WTC11 (cell line): Measurements from ENCODE around the gene TLR10. TPM values are rescaled to one million over a fixed set of nuclear protein-coding genes. Genes with fewer than 3 reads are reported as not detected.

Experiments
- ATAC-seq: fragments of 200-7000 bp; cut with Tn5 transposase; 2 replicates; pipeline ENCODE4 v1.10.0; 2021; ENCODE audit warnings: mild to moderate bottlenecking, moderate library complexity
- CTCF ChIA-PET: fragments of 300-600 bp; sonication (Branson Sonifier 250); formaldehyde crosslinking; loops from one replicate; lab custom pipeline; 2021; ENCODE audit warnings: antibody characterized with exemption; lab: Charles Lee
- POLR2A ChIA-PET: fragments of 350-600 bp; sonication (Branson Sonifier 250); formaldehyde crosslinking; loops from one replicate; lab custom pipeline; 2021; ENCODE audit warnings: antibody characterized with exemption; lab: Charles Lee
- DNase-seq: peaks from one replicate; pipeline ENCODE4 v3.0.0; 2021; ENCODE audit warnings: low spot score
- H3K27ac Mint-ChIP-seq: 2 replicates; pipeline ENCODE4 v1.8.0; 2021; ENCODE audit warnings: mixed read lengths
- H3K27me3 Mint-ChIP-seq: 2 replicates; pipeline ENCODE4 v1.8.0; 2021; ENCODE audit warnings: low read depth, mild to moderate bottlenecking, moderate library complexity, mixed read lengths
- H3K36me3 Mint-ChIP-seq: 2 replicates; pipeline ENCODE4 v1.8.0; 2021; ENCODE audit warnings: mixed read lengths
- H3K4me1 Mint-ChIP-seq: 2 replicates; pipeline ENCODE4 v1.8.0; 2022; ENCODE audit warnings: mixed read lengths
- H3K4me3 Mint-ChIP-seq: 2 replicates; pipeline ENCODE4 v1.8.0; 2021; ENCODE audit warnings: mild to moderate bottlenecking, moderate library complexity, mixed read lengths
- H3K9me3 Mint-ChIP-seq: 2 replicates; pipeline ENCODE4 v1.8.0; 2021; ENCODE audit warnings: mixed read lengths
- CREM ChIP-seq: sonication (generic); formaldehyde crosslinking; IDR thresholded peaks from 2 replicates; pipeline ENCODE4 v1.8.1; 2022; ENCODE audit warnings: mild to moderate bottlenecking, missing genetic modification reagents, moderate library complexity
- CTCF ChIP-seq: fragments of 200-600 bp; IDR thresholded peaks from 2 replicates; pipeline ENCODE4 v1.8.0; 2022; ENCODE audit warnings: antibody characterized with exemption
- E2F4 ChIP-seq: sonication (generic); formaldehyde crosslinking; IDR thresholded peaks from 2 replicates; pipeline ENCODE4 v1.8.1; 2022; ENCODE audit warnings: low read depth, mild to moderate bottlenecking, moderate library complexity, missing genetic modification reagents, borderline replicate concordance
- ELF4 ChIP-seq: sonication (generic); formaldehyde crosslinking; IDR thresholded peaks from 2 replicates; pipeline ENCODE4 v1.8.1; 2022; ENCODE audit warnings: low read depth, mild to moderate bottlenecking, moderate library complexity, missing genetic modification reagents
- FOXK1 ChIP-seq: sonication (generic); formaldehyde crosslinking; IDR thresholded peaks from 2 replicates; pipeline ENCODE4 v1.8.0; 2022; ENCODE audit warnings: mild to moderate bottlenecking, moderate library complexity, missing genetic modification reagents
- KAT7 ChIP-seq: sonication (generic); formaldehyde crosslinking; IDR thresholded peaks from 2 replicates; pipeline ENCODE4 v1.8.1; 2023; ENCODE audit warnings: missing genetic modification reagents, mild to moderate bottlenecking, borderline replicate concordance
- NFYB ChIP-seq: sonication (generic); formaldehyde crosslinking; conservative IDR thresholded peaks from 2 replicates; pipeline ENCODE4 v1.8.0; 2022; ENCODE audit warnings: low read depth, missing genetic modification reagents
- PREB ChIP-seq: sonication (generic); formaldehyde crosslinking; IDR thresholded peaks from 2 replicates; pipeline ENCODE4 v1.8.1; 2022; ENCODE audit warnings: mild to moderate bottlenecking, missing genetic modification reagents, moderate library complexity, borderline replicate concordance
- RELA ChIP-seq: sonication (generic); formaldehyde crosslinking; IDR thresholded peaks from 2 replicates; pipeline ENCODE4 v1.8.1; 2022; ENCODE audit warnings: missing genetic modification reagents, mild to moderate bottlenecking, borderline replicate concordance
- TEAD1 ChIP-seq: sonication (generic); formaldehyde crosslinking; IDR thresholded peaks from 2 replicates; pipeline ENCODE4 v1.8.0; 2022; ENCODE audit warnings: mild to moderate bottlenecking, missing genetic modification reagents
- ZBTB21 ChIP-seq: sonication (generic); formaldehyde crosslinking; IDR thresholded peaks from 2 replicates; pipeline ENCODE4 v1.8.1; 2023; ENCODE audit warnings: mild to moderate bottlenecking, missing genetic modification reagents, borderline replicate concordance
- ZNF423 ChIP-seq: fragments of 250-450 bp; sonication (Bioruptor Pico); IDR thresholded peaks from 2 replicates; pipeline ENCODE4 v2.1.2; 2022; ENCODE audit warnings: mild to moderate bottlenecking, moderate library complexity
- ZNF512 ChIP-seq: sonication (generic); formaldehyde crosslinking; IDR thresholded peaks from 2 replicates; pipeline ENCODE4 v1.8.1; 2022; ENCODE audit warnings: missing genetic modification reagents, borderline replicate concordance
- total RNA-seq: library from RNA; stranded (reverse); gene quantifications from 3 replicates; pipeline ENCODE4 v1.2.3, GENCODE V29; 2021
- TF ChIP-seq, protein P1 (sequence below): fragments of 250-450 bp; sonication (Bioruptor Pico); conservative IDR thresholded peaks from 2 replicates; pipeline ENCODE4 v1.9.0; 2021; ENCODE audit warnings: mild to moderate bottlenecking
- TF ChIP-seq, protein P2 (sequence below): sonication (generic); formaldehyde crosslinking; IDR thresholded peaks from 2 replicates; pipeline ENCODE4 v1.8.1; 2023; ENCODE audit warnings: mild to moderate bottlenecking, missing genetic modification reagents

TLR10 gene
- total RNA-seq, 1 experiment from 2014 or later, result not detected

DNA sequence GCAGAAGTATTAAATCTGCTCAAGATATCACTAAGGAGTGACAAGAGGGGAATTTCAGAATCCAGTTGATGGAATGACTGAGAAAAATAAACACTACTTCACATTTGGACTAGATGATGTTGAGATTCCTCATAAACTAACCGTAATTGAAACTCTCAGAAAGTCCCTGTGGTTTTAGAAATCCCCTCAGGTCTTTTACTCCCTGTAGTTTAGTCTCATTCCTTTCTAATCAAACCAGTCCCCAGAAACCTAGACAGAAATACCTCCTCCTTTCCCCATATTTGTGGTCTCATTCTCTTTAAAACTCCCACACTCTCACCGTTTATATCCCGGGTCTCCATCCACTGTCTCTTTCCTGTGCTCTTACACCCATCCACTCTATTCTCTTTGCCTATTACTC is 36.8 kb upstream of the TLR10 start (continued):
- TF ChIP-seq, protein P1, sequence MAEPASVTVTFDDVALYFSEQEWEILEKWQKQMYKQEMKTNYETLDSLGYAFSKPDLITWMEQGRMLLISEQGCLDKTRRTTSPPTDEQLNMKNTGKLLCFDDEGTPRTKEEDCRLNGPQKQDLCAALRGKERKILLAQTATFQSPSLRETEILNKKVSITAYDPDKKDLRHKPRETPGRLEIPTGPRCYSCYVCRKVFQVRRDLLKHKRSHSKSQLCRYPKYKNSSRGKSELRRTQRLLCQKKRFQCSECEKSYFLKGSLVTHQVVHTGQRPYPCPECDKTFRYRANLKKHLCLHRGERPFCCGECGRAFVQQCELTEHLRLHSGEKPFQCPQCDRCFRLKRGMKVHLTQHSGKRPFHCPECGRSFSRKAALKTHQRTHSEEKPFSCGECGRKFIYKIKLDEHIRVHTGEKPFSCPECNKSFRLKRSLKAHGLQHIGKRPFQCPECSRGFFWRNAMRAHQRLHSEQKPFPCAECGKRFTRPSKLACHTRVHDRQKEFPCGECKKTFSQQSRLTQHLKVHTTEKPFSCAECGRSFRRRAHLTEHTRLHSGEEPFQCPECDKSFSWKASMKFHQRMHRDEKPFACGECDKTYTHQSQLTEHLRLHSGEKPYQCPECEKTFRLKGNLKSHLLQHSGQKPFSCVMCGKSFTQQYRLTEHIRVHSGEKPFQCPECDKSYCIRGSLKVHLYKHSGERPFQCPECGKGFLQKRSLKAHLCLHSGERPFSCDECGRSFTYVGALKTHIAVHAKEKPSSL (CRISPR knock-in tag), result no peak
- TF ChIP-seq, protein P2, sequence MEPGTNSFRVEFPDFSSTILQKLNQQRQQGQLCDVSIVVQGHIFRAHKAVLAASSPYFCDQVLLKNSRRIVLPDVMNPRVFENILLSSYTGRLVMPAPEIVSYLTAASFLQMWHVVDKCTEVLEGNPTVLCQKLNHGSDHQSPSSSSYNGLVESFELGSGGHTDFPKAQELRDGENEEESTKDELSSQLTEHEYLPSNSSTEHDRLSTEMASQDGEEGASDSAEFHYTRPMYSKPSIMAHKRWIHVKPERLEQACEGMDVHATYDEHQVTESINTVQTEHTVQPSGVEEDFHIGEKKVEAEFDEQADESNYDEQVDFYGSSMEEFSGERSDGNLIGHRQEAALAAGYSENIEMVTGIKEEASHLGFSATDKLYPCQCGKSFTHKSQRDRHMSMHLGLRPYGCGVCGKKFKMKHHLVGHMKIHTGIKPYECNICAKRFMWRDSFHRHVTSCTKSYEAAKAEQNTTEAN, result no peak
- TF ChIP-seq ELF4 (CRISPR knock-in tag), result no peak

DNA sequence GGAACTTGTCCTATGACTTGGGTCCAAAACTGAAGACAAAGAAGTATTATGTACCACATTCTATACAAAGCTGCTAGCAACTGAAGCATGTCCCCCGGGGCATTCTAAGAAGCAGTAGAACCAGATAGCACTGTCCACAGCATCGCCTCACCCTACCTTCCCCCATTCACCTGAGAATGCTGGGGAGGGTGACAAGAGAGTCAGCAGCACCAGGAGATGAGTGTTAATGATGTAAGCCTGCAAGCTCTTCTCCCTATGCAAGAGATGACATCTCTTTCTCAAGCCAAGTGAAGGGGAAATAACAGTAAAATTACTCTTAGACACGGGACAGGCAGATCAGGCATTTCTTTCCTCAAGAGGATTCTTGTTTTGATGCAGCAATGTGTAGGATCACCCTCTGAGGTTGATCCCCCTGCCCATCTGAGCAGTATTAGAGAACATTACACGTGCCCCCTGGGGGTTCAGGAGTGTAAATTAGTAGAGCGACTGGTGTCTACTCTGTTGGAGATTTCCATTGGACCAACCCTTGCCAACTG is 35.7 kb upstream of the TLR10 start:
- ChIA-PET CTCF (interaction anchor here (1.0 kb wide), 1 partner anchor 59 kb away, joined by 3 read pairs; no protein-coding TSS in a partner anchor), POLR2A (no interaction called here)
- H3K4me3 Mint-ChIP-seq, result no peak overlapping the region
- H3K4me1 Mint-ChIP-seq, result no peaks in the 10 kb centered on the region
- no peak overlapping the region for H3K27ac Mint-ChIP-seq
- H3K27me3 Mint-ChIP-seq, result peaks cover 2% of the 10 kb centered on the region; the same call in 1 of the 2 replicates
- H3K36me3 Mint-ChIP-seq, result peaks cover 7% of the 10 kb centered on the region
- TF ChIP-seq ZNF423, result no peak
- TF ChIP-seq PREB, result no peak
- TF ChIP-seq ZBTB21 (CRISPR knock-in tag), result no peak
- no peak for TF ChIP-seq KAT7 (CRISPR knock-in tag)
- no peak for TF ChIP-seq CTCF
- ATAC-seq (no peak), DNase-seq (no peak)
- H3K9me3 Mint-ChIP-seq, result peaks cover 35% of the 10 kb centered on the region

- ChIA-PET POLR2A (no interaction called here), CTCF (no interaction called here)
- Mint-ChIP-seq H3K27me3 (peaks cover 2% of the 10 kb centered on the region; the same call in 1 of the 2 replicates), H3K4me3 (no peak overlapping the region), H3K36me3 (no peaks in the 10 kb centered on the region), H3K27ac (no peak overlapping the region), H3K4me1 (no peaks in the 10 kb centered on the region), H3K9me3 (peaks cover 22% of the 10 kb centered on the region)
- DNase-seq (no peak), ATAC-seq (no peak)
- no peak for TF ChIP-seq RELA (CRISPR knock-in tag)
- no peak for TF ChIP-seq E2F4 (CRISPR knock-in tag)
- no peak for TF ChIP-seq FOXK1
- no peak for TF ChIP-seq ZNF512 (CRISPR knock-in tag)
- TF ChIP-seq TEAD1, result no peak
- no peak for TF ChIP-seq NFYB (CRISPR knock-in tag)
- TF ChIP-seq PREB, result no peak
- no peak for TF ChIP-seq CREM
Observed at GRCh38 chr4:38815885-38816782, 33.3 kb upstream of the TLR10 start.
